Spinal cord (tissue), 10 donors: Measurements from ENCODE around the gene CLDN10. TPM values are rescaled to one million over a fixed set of nuclear protein-coding genes. Genes with fewer than 3 reads are reported as not detected.

ENCODE experiments used
- DNase-seq, 6 donors: peaks; one replicate each; pipeline versions ENCODE4 v3.0.0 to v3.0.0-alpha.2; 2013 to 2015; ENCODE audit warnings: low spot score in 6 of 6, low read depth in 4 of 6
- H3K27ac ChIP-seq: one replicate; pipeline ENCODE4 v1.5.1; 2013; ENCODE audit warnings: low read depth, low read length, control low read depth
- H3K27me3 ChIP-seq: one replicate; pipeline ENCODE4 v1.6.1; 2013; ENCODE audit warnings: low read length; ENCODE audit not compliant: control insufficient read depth, insufficient read depth
- H3K36me3 ChIP-seq: one replicate; pipeline ENCODE4 v1.6.1; 2013; ENCODE audit warnings: low read length; ENCODE audit not compliant: control insufficient read depth, insufficient read depth
- H3K4me1 ChIP-seq: one replicate; pipeline ENCODE4 v1.6.1; 2013; ENCODE audit warnings: low read length; ENCODE audit not compliant: control insufficient read depth, insufficient read depth
- H3K4me3 ChIP-seq: one replicate; pipeline ENCODE4 v1.5.1; 2013; ENCODE audit warnings: low read depth, low read length, control low read depth
- H3K9me3 ChIP-seq: one replicate; pipeline ENCODE4 v1.6.1; 2013; ENCODE audit warnings: low read length; ENCODE audit not compliant: control insufficient read depth, insufficient read depth
- WGBS: methylation state at CpG from one replicate; pipeline ENCODE4 v1.1.5; 2013; ENCODE audit warnings: missing lambda C conversion rate; ENCODE audit not compliant: insufficient coverage; 5-methylcytosine and 5-hydroxymethylcytosine counted together
- polyA plus RNA-seq, 2 donors: library from polyadenylated mRNA; unstranded; fragments of 120-200 nt; gene quantifications; one replicate each; pipeline ENCODE4 v1.2.1, GENCODE V29; 2013; ENCODE audit not compliant: insufficient read length in 2 of 2
- total RNA-seq, 2 donors: library from RNA; depleted of rRNA in 1 of 2; stranded (reverse); fragments of 120-200 nt in 1 of 2; fragments of >200 nt in 1 of 2; gene quantifications; one replicate each; pipeline versions ENCODE4 v1.2.3 to v1.2.4, GENCODE V29; 2013 to 2014
- donor health status: healthy.

CLDN10 gene
- total and polyA plus RNA-seq, 4 donors: 5.2 to 14.5 (median 12.6) TPM

- H3K36me3 ChIP-seq: peaks cover 21% of the 10 kb centered on the region
- H3K27me3 ChIP-seq: no peaks in the 10 kb centered on the region
- 95% methylated on average over 2 of the region's 3 CpGs for WGBS
- H3K9me3 ChIP-seq: no peaks in the 10 kb centered on the region
- H3K27ac ChIP-seq: no peak overlapping the region
- H3K4me3 ChIP-seq: no peak overlapping the region
- DNase-seq: no peak
- H3K4me1 ChIP-seq: no peaks in the 10 kb centered on the region
Observed at GRCh38 chr13:95579303-95579702, 26.8 kb downstream of the CLDN10 start.

DNA sequence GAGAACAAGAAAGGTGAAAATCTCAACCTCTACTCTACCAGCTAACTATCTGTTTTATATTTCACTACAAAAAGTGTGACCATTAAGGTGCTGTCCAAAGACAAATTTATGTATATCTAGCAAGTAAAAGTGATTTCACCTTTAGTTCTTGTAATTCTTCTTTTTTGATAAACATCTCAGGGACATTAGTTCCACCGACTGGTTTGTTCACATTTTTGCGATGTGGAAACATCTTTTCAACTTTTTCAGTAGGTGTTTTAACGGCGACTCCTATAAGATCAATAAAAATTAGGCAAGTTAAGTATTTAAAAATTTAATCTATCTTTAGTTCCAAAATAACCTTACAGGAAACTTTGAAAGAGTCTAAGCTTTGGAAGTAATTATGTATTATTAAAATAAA lies 33.3 kb downstream of the CLDN10 start:
- Histone ChIP-seq H3K27ac (no peak overlapping the region), H3K9me3 (no peaks in the 10 kb centered on the region), H3K4me3 (no peak overlapping the region), H3K36me3 (peaks cover 40% of the 10 kb centered on the region), H3K27me3 (no peaks in the 10 kb centered on the region), H3K4me1 (no peaks in the 10 kb centered on the region)
- no peak for DNase-seq
- no CpG with 5 or more reads among the region's 4 CpGs for WGBS

- Histone ChIP-seq H3K4me1 (no peaks in the 10 kb centered on the region), H3K36me3 (peaks cover 36% of the 10 kb centered on the region), H3K9me3 (no peaks in the 10 kb centered on the region), H3K27ac (no peak overlapping the region), H3K27me3 (no peaks in the 10 kb centered on the region), H3K4me3 (no peak overlapping the region)
- WGBS: no CpG with 5 or more reads among the region's 3 CpGs
- DNase-seq: no peak
Observed at GRCh38 chr13:95588134-95588533, 35.6 kb downstream of the CLDN10 start.

DNA sequence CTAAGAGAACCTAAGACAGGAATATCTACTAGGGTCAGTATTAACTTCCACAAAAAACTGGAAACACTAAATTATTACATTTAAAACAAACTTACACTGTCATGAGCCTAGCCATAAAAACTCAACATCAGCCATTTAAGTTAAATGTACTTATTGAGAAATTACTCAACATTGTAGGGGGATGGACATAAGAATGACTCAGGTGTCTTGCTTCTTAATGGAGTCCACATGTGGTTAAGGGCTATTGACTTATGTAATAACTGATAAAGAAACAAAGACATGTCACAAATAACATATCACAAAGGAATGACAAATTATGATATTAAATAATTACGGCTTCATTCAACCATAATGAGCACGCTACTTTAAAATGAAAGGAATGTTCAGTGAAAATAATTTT lies 36.2 kb downstream of the CLDN10 start:
- H3K36me3 ChIP-seq: peaks cover 35% of the 10 kb centered on the region
- H3K4me3 ChIP-seq: no peak overlapping the region
- no CpG with 5 or more reads among the region's 2 CpGs for WGBS
- H3K27me3 ChIP-seq: no peaks in the 10 kb centered on the region
- H3K27ac ChIP-seq: no peak overlapping the region
- no peaks in the 10 kb centered on the region for H3K4me1 ChIP-seq
- DNase-seq: no peak
- no peaks in the 10 kb centered on the region for H3K9me3 ChIP-seq

- Histone ChIP-seq H3K36me3 (peaks cover 16% of the 10 kb centered on the region), H3K9me3 (no peaks in the 10 kb centered on the region), H3K4me1 (no peaks in the 10 kb centered on the region), H3K27ac (no peak overlapping the region), H3K27me3 (no peaks in the 10 kb centered on the region), H3K4me3 (no peak overlapping the region)
- no peak for DNase-seq
- WGBS: no CpG with 5 or more reads among the region's 1 CpG
Observed at GRCh38 chr13:95593462-95593861, 40.9 kb downstream of the CLDN10 start.

DNA sequence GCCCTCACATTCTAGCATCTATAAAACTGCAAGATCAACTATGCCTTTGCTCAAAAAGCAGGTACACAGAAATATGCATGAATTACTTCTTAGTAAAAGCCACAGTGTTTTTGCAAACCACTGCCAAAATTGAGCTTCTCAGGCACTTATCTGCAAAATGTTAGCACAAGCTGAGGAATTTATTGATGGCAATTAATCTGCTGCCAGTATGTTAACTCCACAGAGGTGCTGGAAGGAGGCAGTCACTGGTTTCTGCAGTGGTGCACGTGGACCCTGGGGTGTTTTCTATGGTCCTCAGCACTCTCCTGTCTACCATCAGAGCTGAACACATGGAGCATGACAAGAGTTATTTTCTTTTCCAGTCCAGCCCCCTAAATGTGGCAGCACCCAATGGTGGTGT lies 44.2 kb downstream of the CLDN10 start:
- peaks cover 7% of the 10 kb centered on the region for H3K36me3 ChIP-seq
- H3K27me3 ChIP-seq: no peaks in the 10 kb centered on the region
- no peak overlapping the region for H3K27ac ChIP-seq
- WGBS: 71% methylated on average over 1 of the region's 1 CpG
- H3K4me3 ChIP-seq: no peak overlapping the region
- DNase-seq: peak in 1 of 6 donors; percentile 10
- H3K4me1 ChIP-seq: no peaks in the 10 kb centered on the region
- no peaks in the 10 kb centered on the region for H3K9me3 ChIP-seq

DNA sequence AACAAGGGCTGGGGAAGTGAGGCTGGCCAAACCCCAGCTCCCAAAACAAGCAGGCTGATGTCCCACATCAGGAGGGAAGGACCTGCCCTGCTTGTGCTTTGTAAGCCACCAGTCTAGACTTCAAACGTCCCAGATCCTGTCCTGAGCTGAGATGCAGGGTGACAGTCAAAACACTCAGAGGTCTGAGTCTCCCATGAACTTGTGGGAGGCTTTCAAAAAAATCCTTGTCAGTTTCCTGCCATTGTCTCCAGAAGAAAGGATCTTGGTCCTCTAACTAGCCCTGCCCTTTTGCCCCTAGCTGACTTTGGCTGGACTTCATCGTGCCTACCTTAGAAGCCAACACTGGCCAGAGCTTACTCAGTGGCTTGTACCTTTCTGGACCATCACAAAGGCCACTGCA lies 48.7 kb downstream of the CLDN10 start:
- Histone ChIP-seq H3K4me1 (peaks cover 8% of the 10 kb centered on the region), H3K4me3 (no peak overlapping the region), H3K36me3 (peaks cover 33% of the 10 kb centered on the region), H3K9me3 (no peaks in the 10 kb centered on the region), H3K27me3 (no peaks in the 10 kb centered on the region), H3K27ac (no peak overlapping the region)
- no peak for DNase-seq
- 85% methylated on average over 2 of the region's 2 CpGs for WGBS

- no peak for DNase-seq
Observed at GRCh38 chr13:95601906-95602305, 49.4 kb downstream of the CLDN10 start.

DNA sequence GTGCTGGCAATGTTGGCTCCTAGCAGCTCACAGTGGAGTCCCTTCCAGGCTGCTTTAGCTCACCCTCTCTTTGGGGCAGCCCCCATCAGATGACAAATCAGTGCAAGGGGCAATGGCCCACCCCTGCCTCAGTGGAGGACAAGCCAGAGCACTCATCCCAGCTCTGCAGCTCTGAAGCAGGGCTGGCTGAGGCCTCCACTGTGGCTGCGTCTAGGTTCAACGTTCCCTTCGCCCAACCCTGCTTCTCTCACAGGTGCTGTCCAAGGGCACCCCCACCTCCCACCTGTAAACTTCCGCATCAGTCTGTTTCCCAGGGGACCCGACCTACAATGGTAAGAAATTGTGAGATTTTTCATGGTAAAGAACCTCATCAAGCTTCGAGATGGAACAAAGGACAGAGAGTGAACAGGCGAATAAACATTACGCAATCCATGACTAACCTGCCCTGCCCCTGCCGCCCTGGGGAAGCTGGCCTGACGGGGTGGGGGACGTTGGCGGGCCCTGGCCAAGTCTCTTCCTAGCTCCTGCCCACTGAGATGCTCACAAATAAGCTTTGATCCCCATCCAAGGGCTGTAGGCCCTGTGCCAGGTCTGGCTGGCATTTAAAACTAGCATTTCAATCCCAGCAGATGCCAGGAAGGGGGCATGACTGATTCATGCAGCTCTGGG lies 51.5 kb downstream of the CLDN10 start:
- no peak overlapping the region for H3K27ac ChIP-seq
- 50% methylated on average over 10 of the region's 12 CpGs for WGBS
- no peaks in the 10 kb centered on the region for H3K9me3 ChIP-seq
- H3K4me3 ChIP-seq: no peak overlapping the region
- H3K36me3 ChIP-seq: peaks cover 42% of the 10 kb centered on the region
- peak; percentile 29 to 92 (median 48) for DNase-seq
- no peaks in the 10 kb centered on the region for H3K27me3 ChIP-seq
- peaks cover 8% of the 10 kb centered on the region for H3K4me1 ChIP-seq

More at GRCh38 chr13:95601906-95602305, 49.4 kb downstream of the CLDN10 start:
- 96% methylated on average over 6 of the region's 6 CpGs for WGBS
- Histone ChIP-seq H3K4me3 (no peak overlapping the region), H3K27me3 (no peaks in the 10 kb centered on the region), H3K36me3 (peaks cover 35% of the 10 kb centered on the region), H3K9me3 (no peaks in the 10 kb centered on the region), H3K27ac (no peak overlapping the region), H3K4me1 (peaks cover 8% of the 10 kb centered on the region)

DNA sequence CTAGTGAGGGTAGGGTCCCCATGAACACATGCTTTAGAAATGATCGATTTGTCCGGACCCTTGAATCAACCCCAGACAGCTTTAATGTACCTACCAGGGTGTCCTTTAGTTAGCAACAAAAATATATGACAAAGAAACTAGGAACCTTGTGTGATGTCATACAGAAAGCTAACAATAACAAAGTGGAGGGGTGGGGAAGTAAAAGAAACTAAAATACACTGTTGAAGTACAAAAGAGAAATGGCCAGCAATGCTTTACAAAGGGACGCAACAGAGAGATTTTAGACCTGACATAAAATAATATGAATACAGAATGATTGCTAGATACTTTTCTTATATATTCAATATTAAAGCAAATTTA lies 52.0 kb downstream of the CLDN10 start:
- Histone ChIP-seq H3K36me3 (peaks cover 42% of the 10 kb centered on the region), H3K27me3 (no peaks in the 10 kb centered on the region), H3K27ac (no peak overlapping the region), H3K9me3 (no peaks in the 10 kb centered on the region), H3K4me1 (peaks cover 8% of the 10 kb centered on the region), H3K4me3 (no peak overlapping the region)
- no CpG with 5 or more reads among the region's 3 CpGs for WGBS
- no peak for DNase-seq
